ENCODE results near the gene CCDC195.
"Not testable (repeated sequence)": the region's sequence is repeated elsewhere in the genome, so short reads cannot be mapped to it uniquely, and the experiment has no call there.

CCDC195 gene

GRCh38 chr2:224689539-224689938 is 26.6 kb downstream of the CCDC195 start:
- no peak for DNase-seq

GRCh38 chr2:224688997-224689396 is 27.2 kb downstream of the CCDC195 start:
- no peak for DNase-seq

- DNase-seq = no peak
Observed at GRCh38 chr2:224687156-224687555, 29.0 kb downstream of the CCDC195 start.

GRCh38 chr2:224685121-224685520 is 31.0 kb downstream of the CCDC195 start:
- no peak for DNase-seq

- DNase-seq = no peak
Observed at GRCh38 chr2:224682134-224682533, 34.0 kb downstream of the CCDC195 start.

GRCh38 chr2:224671731-224672130 is 44.4 kb downstream of the CCDC195 start:
- no peak for DNase-seq

- DNase-seq = no peak
Observed at GRCh38 chr2:224670203-224670602, 46.0 kb downstream of the CCDC195 start.

GRCh38 chr2:224669449-224669848 is 46.7 kb downstream of the CCDC195 start:
- DNase-seq = no peak

- no peak for DNase-seq
Observed at GRCh38 chr2:224668123-224668909, 47.8 kb downstream of the CCDC195 start.

GRCh38 chr2:224666951-224667553 is 49.1 kb downstream of the CCDC195 start:
- no peak for DNase-seq

GRCh38 chr2:224663322-224663721 is 52.8 kb downstream of the CCDC195 start:
- DNase-seq = not testable (repeated sequence)

GRCh38 chr2:224661708-224662107 is 54.5 kb downstream of the CCDC195 start:
- not testable (repeated sequence) for DNase-seq

GRCh38 chr2:224659714-224660113 is 56.5 kb downstream of the CCDC195 start:
- no peak for DNase-seq

GRCh38 chr2:224658780-224659405 is 57.3 kb downstream of the CCDC195 start:
- no peak for DNase-seq

GRCh38 chr2:224657349-224657748 is 58.8 kb downstream of the CCDC195 start:
- DNase-seq = no peak

GRCh38 chr2:224655006-224655537 is 61.1 kb downstream of the CCDC195 start:
- no peak for DNase-seq

Measured in activated CD8-positive, alpha-beta memory T cell treated with anti-CD3 and anti-CD28 coated beads, Interleukin-2, amount 50 U/mL, for 48 hours (primary cell).